Hematopoietic multipotent progenitor cell (in vitro differentiated cells): ENCODE measurements around the gene PFKFB3. TPM values are rescaled to one million over a fixed set of nuclear protein-coding genes. Genes with fewer than 3 reads are reported as not detected.
"Not testable (repeated sequence)": the region's sequence is repeated elsewhere in the genome, so short reads cannot be mapped to it uniquely, and the experiment has no call there.

Experiments
- DNase-seq, 3 donors: peaks; one replicate each; pipeline ENCODE4 v3.0.0-alpha.2; 2011 to 2015; ENCODE audit warnings: low read depth in 2 of 3, low spot score in 2 of 3
- total RNA-seq: library from RNA; depleted of rRNA; stranded (reverse); fragments of >200 nt; gene quantifications from one replicate; pipeline ENCODE4 v1.2.3, GENCODE V29; 2012

Gene PFKFB3
- total RNA-seq, 1 donor: 35.0 TPM

- DNase-seq: peak in 2 of 3 donors; percentile 23 to 42
These were observed 1.8 kb upstream of the PFKFB3 start for GRCh38 chr10:6200734-6201515.

DNA sequence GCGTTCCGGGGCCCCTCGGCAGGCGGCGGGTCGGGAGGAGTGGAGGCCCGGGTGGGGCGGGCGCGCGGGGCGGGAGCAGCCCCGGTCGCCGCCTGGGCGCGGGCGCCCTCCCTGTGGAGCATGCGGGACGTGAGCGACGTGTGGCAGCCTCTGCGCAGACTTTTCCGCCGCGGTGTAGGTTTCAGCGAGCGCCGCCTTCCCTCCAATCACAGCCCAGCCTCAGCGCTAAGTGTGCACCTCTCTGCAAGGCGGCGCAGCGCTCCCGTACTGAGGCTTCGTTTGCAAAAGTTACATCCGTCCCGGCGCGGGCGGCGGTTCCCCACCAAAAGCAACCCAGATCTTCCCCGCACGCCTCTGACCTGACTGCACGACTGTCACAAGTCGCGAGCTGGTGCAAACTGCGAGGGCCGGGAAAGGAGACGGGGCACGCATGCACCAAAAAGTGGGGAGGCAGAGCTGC is 1.2 kb upstream of the PFKFB3 start:
- DNase-seq: peak in 2 of 3 donors; percentile 55 to 64

DNA sequence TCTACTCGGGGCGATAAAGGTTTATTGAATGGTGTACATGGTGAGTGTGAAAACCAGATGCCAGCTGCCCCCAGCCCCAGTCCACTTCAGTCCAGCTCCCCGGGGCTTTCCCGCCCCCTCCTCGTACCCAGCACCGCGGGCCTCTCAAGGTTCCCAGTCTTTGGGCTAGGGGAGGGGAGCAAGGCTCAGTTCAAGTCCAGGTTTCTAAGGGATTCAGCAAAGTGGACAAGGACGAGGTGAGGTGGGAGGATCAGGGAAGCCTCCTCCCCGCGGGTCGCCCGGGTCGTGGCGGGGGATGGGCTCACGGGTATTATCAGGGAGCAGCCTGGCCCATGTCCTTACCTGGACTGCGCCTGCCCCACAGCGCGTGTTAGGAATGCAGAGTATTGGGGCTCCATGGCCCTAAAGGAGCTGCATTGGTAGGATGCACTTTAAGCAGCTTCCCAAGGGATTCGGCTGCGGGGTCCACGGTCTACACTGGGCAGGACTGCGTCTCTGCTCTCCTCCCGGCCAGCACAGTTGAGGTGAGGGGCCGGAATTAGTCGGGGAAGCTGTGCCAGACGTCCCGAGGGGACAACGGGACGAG is 541 bp upstream of the PFKFB3 start:
- DNase-seq: no peak

- DNase-seq: peak in 2 of 3 donors; percentile 64 to 68
These were observed 765 bp downstream of the PFKFB3 start for GRCh38 chr10:6203331-6204062.

- DNase-seq: no peak
These were observed 1.3 kb downstream of the PFKFB3 start for GRCh38 chr10:6204063-6204340.

DNA sequence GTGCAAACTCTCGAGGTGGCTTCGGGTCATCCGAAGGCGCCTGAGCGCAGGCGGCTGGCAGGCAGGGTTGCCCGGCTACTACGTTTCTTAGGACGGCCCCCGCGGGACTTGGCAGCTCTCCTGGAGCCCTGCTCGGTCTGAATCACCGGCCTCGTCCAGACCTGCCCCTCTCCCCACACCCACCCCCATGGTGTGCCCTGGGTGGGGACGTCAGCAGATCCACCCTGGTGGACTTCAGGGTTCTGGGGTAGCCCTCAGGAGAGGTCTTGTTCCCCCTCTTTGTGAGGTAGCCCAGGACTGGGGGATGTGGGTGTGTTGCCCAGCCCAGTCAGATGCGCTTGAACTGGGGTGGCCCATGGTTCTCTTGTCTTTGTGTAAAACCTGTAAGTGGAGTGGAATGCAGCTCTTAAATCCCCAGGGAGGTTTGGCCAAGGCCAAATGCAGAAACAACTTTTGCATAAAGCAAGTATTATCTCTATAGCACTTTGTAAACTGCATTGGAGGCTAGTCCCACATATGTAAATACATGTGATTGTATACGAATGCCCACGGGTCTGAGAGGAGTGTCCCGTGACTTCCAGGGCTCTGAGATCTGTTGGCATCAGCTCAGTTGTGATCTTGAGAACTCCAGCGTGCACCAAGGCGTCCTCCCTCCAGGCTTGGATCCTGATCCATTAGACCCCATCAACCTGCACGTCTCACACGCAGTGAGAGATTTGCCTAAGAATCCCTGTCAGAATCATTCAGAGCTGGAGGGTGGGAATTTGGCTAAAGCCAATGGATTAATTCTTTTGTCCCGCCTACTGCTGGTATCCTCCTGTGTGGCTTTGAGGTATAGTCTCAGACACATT is 1.8 kb downstream of the PFKFB3 start:
- DNase-seq: no peak

- DNase-seq: not testable (repeated sequence)
These were observed 3.8 kb downstream of the PFKFB3 start for GRCh38 chr10:6206486-6206885.

DNA sequence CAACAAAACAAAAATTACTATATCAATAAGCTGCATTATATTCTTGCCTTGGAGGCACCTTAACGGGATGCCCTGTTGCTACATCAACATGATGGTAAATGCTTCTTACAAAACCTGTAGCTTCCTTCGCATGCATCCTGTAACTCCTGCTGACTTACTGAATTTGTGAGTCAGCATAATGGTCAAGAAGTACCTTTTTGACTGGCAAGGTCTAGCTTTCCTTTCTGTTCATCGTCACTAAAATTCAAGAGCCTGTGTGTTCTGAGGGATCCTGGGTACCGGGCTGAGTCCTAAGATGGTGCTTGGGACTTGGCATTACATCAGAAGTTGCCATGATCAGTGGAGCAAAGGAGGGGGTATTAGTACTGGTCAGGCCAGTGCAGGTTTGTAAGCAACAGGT is 4.9 kb downstream of the PFKFB3 start:
- peak in 1 of 3 donors; percentile 42 for DNase-seq

DNA sequence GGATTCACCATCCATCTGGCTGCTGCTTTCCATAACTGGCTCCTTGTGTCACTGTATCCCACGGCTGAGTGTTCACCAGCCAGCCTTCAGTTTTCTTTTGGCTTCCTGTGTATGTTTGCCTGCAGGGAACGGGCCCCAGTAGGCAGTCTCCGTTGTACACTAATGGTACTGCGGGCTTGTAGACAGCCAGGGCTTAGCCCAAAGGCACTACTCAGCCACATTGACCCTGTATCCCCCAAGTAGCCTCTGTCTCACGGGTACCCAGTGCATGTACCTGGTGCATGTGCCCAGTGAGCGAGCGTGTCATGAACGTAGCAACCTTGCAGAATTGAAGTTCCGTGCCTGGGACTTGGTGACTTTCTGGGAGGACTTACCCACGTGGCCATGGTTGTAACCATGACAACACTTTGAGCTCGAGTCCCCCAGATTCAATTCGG is 6.1 kb downstream of the PFKFB3 start:
- no peak for DNase-seq

GRCh38 chr10:6211341-6211670 is 8.6 kb downstream of the PFKFB3 start:
- DNase-seq: no peak

GRCh38 chr10:6211671-6212635 is 9.2 kb downstream of the PFKFB3 start:
- no peak for DNase-seq

DNA sequence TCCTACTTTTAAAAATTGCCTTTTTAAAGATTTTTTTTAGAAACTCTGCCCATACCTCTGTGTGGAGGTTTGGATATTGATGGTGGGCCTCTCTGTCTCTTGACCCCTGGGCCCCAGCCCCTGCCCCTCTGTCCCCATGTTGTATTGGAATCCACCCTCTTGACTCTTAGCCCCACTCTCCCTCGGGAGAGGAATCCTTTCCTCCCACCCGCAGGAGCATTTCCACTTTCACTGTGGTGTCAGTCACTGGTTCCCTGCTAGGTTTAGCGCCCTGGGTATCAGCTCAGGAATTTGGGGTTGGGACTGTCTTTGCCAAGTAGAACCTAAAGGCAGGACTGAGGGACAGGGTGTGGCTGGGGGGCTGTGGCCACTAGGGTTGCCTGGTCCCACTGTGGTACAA is 10.1 kb downstream of the PFKFB3 start:
- no peak for DNase-seq

GRCh38 chr10:6213257-6213905 is 10.6 kb downstream of the PFKFB3 start:
- DNase-seq: no peak

GRCh38 chr10:6213908-6214307 is 11.2 kb downstream of the PFKFB3 start:
- DNase-seq: no peak

DNA sequence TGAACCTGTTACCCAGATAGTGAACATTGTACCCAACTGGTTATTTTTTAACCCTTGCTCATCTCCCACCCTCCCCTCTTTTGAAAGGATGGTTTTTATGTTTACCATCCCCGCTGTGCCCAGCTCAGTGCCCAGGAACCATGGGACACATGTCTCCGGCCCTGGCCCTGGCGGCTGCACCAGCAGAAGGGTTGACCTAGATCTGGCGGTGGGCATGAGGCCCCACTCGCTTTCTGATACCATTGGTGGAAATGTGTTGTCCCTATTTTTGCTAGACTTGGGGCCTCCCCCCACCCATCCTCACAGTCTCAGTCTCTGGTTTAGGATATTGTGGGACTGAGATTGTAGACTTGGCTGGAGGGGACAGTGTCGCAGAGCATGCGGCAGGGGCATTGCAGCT is 11.9 kb downstream of the PFKFB3 start:
- no peak for DNase-seq

DNA sequence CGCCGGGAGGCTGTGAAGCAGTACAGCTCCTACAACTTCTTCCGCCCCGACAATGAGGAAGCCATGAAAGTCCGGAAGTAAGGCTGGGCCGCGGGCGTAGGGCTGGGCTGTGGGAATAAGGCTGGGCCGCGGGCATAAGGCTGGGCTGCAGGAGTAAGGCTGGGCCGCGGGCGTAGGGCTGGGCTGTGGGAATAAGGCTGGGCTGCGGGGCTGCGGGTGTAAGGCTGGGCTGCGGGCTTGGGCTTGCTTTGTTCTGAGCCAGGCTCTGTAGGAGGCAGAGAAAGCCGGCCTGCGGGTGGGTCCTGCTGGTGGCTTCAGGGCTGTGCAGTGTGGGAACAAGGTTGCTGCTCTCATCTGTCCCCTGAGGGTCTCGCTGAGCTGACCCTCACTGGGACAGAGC is 12.5 kb downstream of the PFKFB3 start:
- no peak for DNase-seq

DNA sequence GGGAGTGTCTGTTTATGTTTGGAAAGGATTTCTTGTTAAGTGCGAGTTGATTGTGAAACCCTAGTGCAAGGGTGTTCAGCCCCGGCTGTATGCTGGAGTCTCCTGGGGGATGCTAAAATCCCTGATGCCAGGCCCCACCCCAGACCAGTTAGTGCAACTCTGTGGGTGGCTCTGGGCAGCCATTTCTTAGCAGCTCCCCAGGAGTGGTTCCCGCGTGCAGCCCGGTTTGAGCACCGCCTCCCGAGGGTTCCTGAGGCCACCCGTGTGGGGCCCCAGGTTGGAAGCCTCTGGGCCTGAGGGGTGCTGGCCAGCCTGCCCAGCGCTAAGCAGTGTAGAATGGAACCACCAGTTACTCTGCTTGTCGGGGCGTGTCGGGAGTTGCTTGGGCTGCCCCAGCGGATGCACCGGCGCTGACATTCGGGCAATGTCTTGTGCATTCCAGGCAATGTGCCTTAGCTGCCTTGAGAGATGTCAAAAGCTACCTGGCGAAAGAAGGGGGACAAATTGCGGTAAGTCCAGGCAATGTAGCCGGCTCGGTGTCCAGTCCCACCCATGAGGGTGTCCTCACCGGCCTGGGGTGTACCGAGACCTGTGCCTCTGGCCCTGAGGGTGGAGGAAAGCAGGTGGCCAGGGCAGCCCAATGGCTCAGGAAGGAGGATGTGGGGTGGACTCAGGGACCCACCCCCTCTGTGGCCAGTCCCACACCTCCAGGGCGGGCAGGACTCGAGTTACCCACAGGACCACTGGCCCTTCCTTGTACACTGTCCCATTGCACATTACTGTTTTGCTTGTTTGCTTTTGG is 13.2 kb downstream of the PFKFB3 start:
- DNase-seq: no peak

DNA sequence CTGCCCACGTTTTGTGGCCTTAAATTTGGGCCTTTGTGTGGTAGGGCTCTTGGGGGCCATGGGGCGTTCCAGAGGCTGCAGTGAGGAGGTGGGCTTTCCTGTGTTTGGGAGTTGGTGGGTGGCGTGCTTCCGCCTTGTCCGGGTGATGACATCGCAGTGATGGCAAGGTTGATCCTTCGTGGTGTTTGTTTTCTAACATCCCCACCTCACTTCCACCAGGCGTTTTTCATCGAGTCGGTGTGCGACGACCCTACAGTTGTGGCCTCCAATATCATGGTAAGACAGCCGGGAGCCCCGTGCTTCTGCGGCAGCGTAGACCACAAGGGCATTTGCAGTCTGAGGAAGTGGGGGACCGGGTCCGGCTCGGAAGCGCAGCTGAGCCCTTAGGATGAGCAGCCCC is 14.2 kb downstream of the PFKFB3 start:
- DNase-seq: no peak

DNA sequence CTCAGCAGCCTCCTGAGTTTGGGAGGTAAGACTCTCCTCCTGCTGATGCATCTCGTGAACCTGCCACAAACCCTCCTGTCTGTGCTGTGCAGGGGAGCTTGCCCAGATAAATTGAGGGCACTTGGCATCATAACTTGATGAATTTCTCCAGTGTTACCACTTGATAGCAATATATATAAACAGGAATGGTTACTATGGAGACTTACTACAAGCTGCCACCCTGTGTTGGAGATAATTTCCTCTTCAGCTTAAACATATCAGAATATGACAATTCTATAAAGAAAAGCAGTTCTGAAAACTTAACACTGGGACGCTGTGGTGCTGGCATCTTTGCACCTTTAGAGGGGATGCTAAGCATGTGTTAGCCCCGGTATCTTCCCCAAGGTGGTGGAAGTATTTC is 14.9 kb downstream of the PFKFB3 start:
- DNase-seq: peak in 1 of 3 donors; percentile 63
